WTC11 (cell line): ENCODE results near the gene LRMDA. TPM values are rescaled to one million over a fixed set of nuclear protein-coding genes. Genes with fewer than 3 reads are reported as not detected.

Experiments used
- ATAC-seq: fragments of 200-7000 bp; cut with Tn5 transposase; 2 replicates; pipeline ENCODE4 v1.10.0; 2021; ENCODE audit warnings: mild to moderate bottlenecking, moderate library complexity
- CTCF ChIA-PET: fragments of 300-600 bp; sonication (Branson Sonifier 250); formaldehyde crosslinking; loops from one replicate; lab custom pipeline; 2021; ENCODE audit warnings: antibody characterized with exemption; lab: Charles Lee
- POLR2A ChIA-PET: fragments of 350-600 bp; sonication (Branson Sonifier 250); formaldehyde crosslinking; loops from one replicate; lab custom pipeline; 2021; ENCODE audit warnings: antibody characterized with exemption; lab: Charles Lee
- DNase-seq: peaks from one replicate; pipeline ENCODE4 v3.0.0; 2021; ENCODE audit warnings: low spot score
- H3K27ac Mint-ChIP-seq: 2 replicates; pipeline ENCODE4 v1.8.0; 2021; ENCODE audit warnings: mixed read lengths
- H3K27me3 Mint-ChIP-seq: 2 replicates; pipeline ENCODE4 v1.8.0; 2021; ENCODE audit warnings: low read depth, mild to moderate bottlenecking, moderate library complexity, mixed read lengths
- H3K36me3 Mint-ChIP-seq: 2 replicates; pipeline ENCODE4 v1.8.0; 2021; ENCODE audit warnings: mixed read lengths
- H3K4me1 Mint-ChIP-seq: 2 replicates; pipeline ENCODE4 v1.8.0; 2022; ENCODE audit warnings: mixed read lengths
- H3K4me3 Mint-ChIP-seq: 2 replicates; pipeline ENCODE4 v1.8.0; 2021; ENCODE audit warnings: mild to moderate bottlenecking, moderate library complexity, mixed read lengths
- H3K9me3 Mint-ChIP-seq: 2 replicates; pipeline ENCODE4 v1.8.0; 2021; ENCODE audit warnings: mixed read lengths
- ATF1 ChIP-seq: sonication (generic); formaldehyde crosslinking; IDR thresholded peaks from 2 replicates; pipeline ENCODE4 v1.8.1; 2023; ENCODE audit warnings: mild to moderate bottlenecking, moderate library complexity, missing genetic modification reagents
- ATF2 ChIP-seq: sonication (generic); formaldehyde crosslinking; IDR thresholded peaks from 2 replicates; pipeline ENCODE4 v1.8.1; 2022; ENCODE audit warnings: low read depth, missing genetic modification reagents, borderline replicate concordance
- ATF3 ChIP-seq: sonication (generic); formaldehyde crosslinking; conservative IDR thresholded peaks from 2 replicates; pipeline ENCODE4 v1.8.1; 2022; ENCODE audit warnings: mild to moderate bottlenecking, missing genetic modification reagents
- CREB1 ChIP-seq: sonication (generic); formaldehyde crosslinking; IDR thresholded peaks from 2 replicates; pipeline ENCODE4 v1.8.0; 2023; ENCODE audit warnings: mild to moderate bottlenecking, missing genetic modification reagents
- E2F1 ChIP-seq: sonication (generic); formaldehyde crosslinking; IDR thresholded peaks from 2 replicates; pipeline ENCODE4 v1.8.0; 2022; ENCODE audit warnings: mild to moderate bottlenecking, missing genetic modification reagents
- EMX1 ChIP-seq: fragments of 250-450 bp; sonication (Bioruptor Pico); IDR thresholded peaks from 2 replicates; pipeline ENCODE4 v1.8.0; 2021; ENCODE audit warnings: mild to moderate bottlenecking
- FOXJ3 ChIP-seq: sonication (generic); formaldehyde crosslinking; IDR thresholded peaks from 2 replicates; pipeline ENCODE4 v1.9.0; 2021; ENCODE audit warnings: missing genetic modification reagents, mild to moderate bottlenecking, borderline replicate concordance
- HMGA2 ChIP-seq: fragments of 250-450 bp; sonication (Bioruptor Pico); IDR thresholded peaks from 2 replicates; pipeline ENCODE4 v1.4.0; 2021; ENCODE audit warnings: mild to moderate bottlenecking, moderate library complexity
- HMGXB4 ChIP-seq: sonication (generic); formaldehyde crosslinking; IDR thresholded peaks from 2 replicates; pipeline ENCODE4 v1.8.1; 2023; ENCODE audit warnings: mild to moderate bottlenecking, moderate library complexity, missing genetic modification reagents
- IRF2 ChIP-seq: sonication (generic); formaldehyde crosslinking; IDR thresholded peaks from 2 replicates; pipeline ENCODE4 v1.8.0; 2022; ENCODE audit warnings: low read depth, missing genetic modification reagents, borderline replicate concordance
- JAZF1 ChIP-seq: fragments of 250-450 bp; sonication (Bioruptor Pico); IDR thresholded peaks from 2 replicates; pipeline ENCODE4 v1.9.0; 2021; ENCODE audit warnings: moderate library complexity, mild to moderate bottlenecking, inconsistent platforms
- KAT7 ChIP-seq: sonication (generic); formaldehyde crosslinking; IDR thresholded peaks from 2 replicates; pipeline ENCODE4 v1.8.1; 2023; ENCODE audit warnings: missing genetic modification reagents, mild to moderate bottlenecking, borderline replicate concordance
- NFATC4 ChIP-seq: fragments of 250-450 bp; sonication (Bioruptor Pico); IDR thresholded peaks from 2 replicates; pipeline ENCODE4 v1.9.0; 2021; ENCODE audit warnings: mild to moderate bottlenecking
- NFE2L1 ChIP-seq: sonication (generic); formaldehyde crosslinking; IDR thresholded peaks from 2 replicates; pipeline ENCODE4 v1.8.1; 2023; ENCODE audit warnings: missing genetic modification reagents
- NR2C2 ChIP-seq: sonication (generic); formaldehyde crosslinking; IDR thresholded peaks from 2 replicates; pipeline ENCODE4 v1.8.0; 2022; ENCODE audit warnings: mild to moderate bottlenecking, missing genetic modification reagents
- PRDM15 ChIP-seq: sonication (generic); formaldehyde crosslinking; IDR thresholded peaks from 2 replicates; pipeline ENCODE4 v1.8.0; 2022; ENCODE audit warnings: missing genetic modification reagents
- PREB ChIP-seq: sonication (generic); formaldehyde crosslinking; IDR thresholded peaks from 2 replicates; pipeline ENCODE4 v1.8.1; 2022; ENCODE audit warnings: mild to moderate bottlenecking, missing genetic modification reagents, moderate library complexity, borderline replicate concordance
- RELA ChIP-seq: sonication (generic); formaldehyde crosslinking; IDR thresholded peaks from 2 replicates; pipeline ENCODE4 v1.8.1; 2022; ENCODE audit warnings: missing genetic modification reagents, mild to moderate bottlenecking, borderline replicate concordance
- SOX15 ChIP-seq: fragments of 250-450 bp; sonication (Bioruptor Pico); IDR thresholded peaks from 2 replicates; pipeline ENCODE4 v1.9.0; 2021; ENCODE audit warnings: mild to moderate bottlenecking
- TEAD1 ChIP-seq: sonication (generic); formaldehyde crosslinking; IDR thresholded peaks from 2 replicates; pipeline ENCODE4 v1.8.0; 2022; ENCODE audit warnings: mild to moderate bottlenecking, missing genetic modification reagents
- TEAD4 ChIP-seq: sonication (generic); formaldehyde crosslinking; IDR thresholded peaks from 2 replicates; pipeline ENCODE4 v1.8.0; 2022; ENCODE audit warnings: mild to moderate bottlenecking, missing genetic modification reagents
- TP53 ChIP-seq: sonication (generic); formaldehyde crosslinking; IDR thresholded peaks from 2 replicates; pipeline ENCODE4 v1.8.1; 2023; ENCODE audit warnings: mild to moderate bottlenecking, missing genetic modification reagents
- ZNF138 ChIP-seq: sonication (generic); formaldehyde crosslinking; conservative IDR thresholded peaks from 2 replicates; pipeline ENCODE4 v1.8.1; 2022; ENCODE audit warnings: mild to moderate bottlenecking, moderate library complexity, missing genetic modification reagents
- ZNF317 ChIP-seq: sonication (generic); formaldehyde crosslinking; IDR thresholded peaks from 2 replicates; pipeline ENCODE4 v1.8.1; 2023; ENCODE audit warnings: low read depth, mild to moderate bottlenecking, moderate library complexity, missing genetic modification reagents, borderline replicate concordance
- ZNF423 ChIP-seq: fragments of 250-450 bp; sonication (Bioruptor Pico); IDR thresholded peaks from 2 replicates; pipeline ENCODE4 v2.1.2; 2022; ENCODE audit warnings: mild to moderate bottlenecking, moderate library complexity
- ZSCAN18 ChIP-seq: fragments of 250-450 bp; sonication (Bioruptor Pico); IDR thresholded peaks from 2 replicates; pipeline ENCODE4 v2.1.2; 2022; ENCODE audit warnings: mild to moderate bottlenecking, moderate library complexity
- total RNA-seq: library from RNA; stranded (reverse); gene quantifications from 3 replicates; pipeline ENCODE4 v1.2.3, GENCODE V29; 2021

LRMDA gene
- total RNA-seq, 1 experiment from 2014 or later, result 0.92 TPM

- no peak for TF ChIP-seq HMGXB4 (CRISPR knock-in tag)
- TF ChIP-seq ATF3 (CRISPR knock-in tag), result no peak
- no peak for TF ChIP-seq RELA (CRISPR knock-in tag)
- no peak for TF ChIP-seq TEAD1 (CRISPR knock-in tag)
- TF ChIP-seq FOXJ3 (CRISPR knock-in tag), result no peak
- TF ChIP-seq JAZF1 (CRISPR knock-in tag), result no peak
- no peak for TF ChIP-seq NR2C2 (CRISPR knock-in tag)
- TF ChIP-seq TEAD4 (CRISPR knock-in tag), result no peak
- no peak for TF ChIP-seq ZNF317 (CRISPR knock-in tag)
- TF ChIP-seq ZNF138 (CRISPR knock-in tag), result no peak
- TF ChIP-seq, all 79 proteins: peak for 0
These were observed 209.0 kb downstream of the LRMDA start (continued) for GRCh38 chr10:75640381-75640780.

GRCh38 chr10:75640803-75641202, 209.4 kb downstream of the LRMDA start:
- ChIA-PET POLR2A (no interaction called here), CTCF (interaction anchor here (0.8 kb wide), 1 partner anchor 239 kb away, joined by 3 read pairs; the partner anchor contains the start of gene ZNF503)
- Mint-ChIP-seq H3K9me3 (no peaks in the 10 kb centered on the region), H3K36me3 (no peaks in the 10 kb centered on the region), H3K27me3 (peaks cover 3% of the 10 kb centered on the region; the same call in 1 of the 2 replicates), H3K4me1 (no peaks in the 10 kb centered on the region), H3K4me3 (no peak overlapping the region), H3K27ac (no peak overlapping the region)
- ATAC-seq (no peak), DNase-seq (no peak)
- TF ChIP-seq PREB, result no peak
- TF ChIP-seq ZNF423, result no peak
- no peak for TF ChIP-seq NFE2L1 (CRISPR knock-in tag)
- no peak for TF ChIP-seq HMGA2 (CRISPR knock-in tag)
- no peak for TF ChIP-seq SOX15 (CRISPR knock-in tag)
- no peak for TF ChIP-seq ATF2

- H3K27ac Mint-ChIP-seq, result no peak overlapping the region
- POLR2A ChIA-PET, result no interaction called here
- no peaks in the 10 kb centered on the region for H3K9me3 Mint-ChIP-seq
- H3K36me3 Mint-ChIP-seq, result no peaks in the 10 kb centered on the region
- DNase-seq (no peak), ATAC-seq (no peak)
- CTCF ChIA-PET, result no interaction called here
- H3K27me3 Mint-ChIP-seq, result peaks cover 13% of the 10 kb centered on the region
- H3K4me3 Mint-ChIP-seq, result no peak overlapping the region
- H3K4me1 Mint-ChIP-seq, result no peaks in the 10 kb centered on the region
- TF ChIP-seq ATF1 (CRISPR knock-in tag), result no peak
- TF ChIP-seq E2F1, result no peak
- TF ChIP-seq IRF2 (CRISPR knock-in tag), result no peak
- TF ChIP-seq KAT7 (CRISPR knock-in tag), result no peak
- TF ChIP-seq PRDM15 (CRISPR knock-in tag), result no peak
- TF ChIP-seq EMX1 (CRISPR knock-in tag), result no peak
- no peak for TF ChIP-seq ZSCAN18
- no peak for TF ChIP-seq CREB1 (CRISPR knock-in tag)
- no peak for TF ChIP-seq NFATC4 (CRISPR knock-in tag)
- TF ChIP-seq TP53, result no peak
These were observed 212.0 kb downstream of the LRMDA start for GRCh38 chr10:75643405-75643804.
